HCT116 (cell line): ENCODE data around the gene EIPR1.

Experiments used
- CTCF ChIP-seq, 3 experiments: fragments of 200-600 bp in 1 of 3; sonication (generic) in 1 of 3; IDR thresholded peaks in 2 of 3; conservative IDR thresholded peaks in 1 of 3; 2 replicates each; pipeline ENCODE4 v1.5.1; 2012 to 2017; ENCODE audit warnings: low read depth in 2 of 3, low read length in 2 of 3, antibody characterized with exemption in 1 of 3, borderline replicate concordance in 1 of 3, control low read depth in 1 of 3, mild to moderate bottlenecking in 1 of 3, mixed read lengths in 1 of 3, mixed run types in 1 of 3, moderate library complexity in 1 of 3; ENCODE audit not compliant: insufficient read depth in 1 of 3
- EZH2 ChIP-seq: fragments of 200-600 bp; sonication (generic); IDR thresholded peaks from 2 replicates; pipeline ENCODE4 v1.6.1; 2017; ENCODE audit warnings: antibody characterized with exemption, mixed run types
- EZH2phosphoT487 ChIP-seq: fragments of 200-600 bp; IDR thresholded peaks from 2 replicates; pipeline ENCODE4 v1.6.1; 2018; ENCODE audit warnings: antibody characterized with exemption, borderline replicate concordance
- JUND ChIP-seq: IDR thresholded peaks from 2 replicates; pipeline ENCODE4 v1.6.1; 2012
- POLR2AphosphoS5 ChIP-seq: IDR thresholded peaks from 2 replicates; pipeline ENCODE4 v1.6.1; 2011; ENCODE audit warnings: mild to moderate bottlenecking, low read depth, low read length, moderate library complexity

- TF ChIP-seq CTCF (IDR thresholded peaks at IDR 0.05 in 2 of 3, conservative IDR thresholded peaks at IDR 0.05 in 1 of 3; ENCODE audit: borderline replicate concordance in 1 of 3, insufficient read depth in 1 of 3, low read depth in 2 of 3, low read length in 2 of 3) (no peak), JUND (no peak), EZH2 (no peak), EZH2phosphoT487 (no peak), POLR2AphosphoS5 (no peak)
Observed at GRCh38 chr2:3424171-3424795, 46.7 kb upstream of the EIPR1 start.
